Lower leg skin (tissue), 3 donors: ENCODE measurements around the gene FHL2.

Experiments
- POLR2A ChIP-seq, 2 donors: fragments of 450-650 bp; IDR thresholded peaks; one replicate each; pipeline ENCODE4 v1.6.1; 2016 to 2017; ENCODE audit warnings: antibody characterized with exemption in 2 of 2, mild to moderate bottlenecking in 1 of 2, moderate library complexity in 1 of 2
- TF ChIP-seq, protein P1 (sequence below), 3 donors: fragments of 450-650 bp; IDR thresholded peaks; one replicate each; pipeline ENCODE4 v1.5.1; 2016; ENCODE audit warnings: antibody characterized with exemption in 3 of 3, mild to moderate bottlenecking in 3 of 3, moderate library complexity in 2 of 3

DNA sequence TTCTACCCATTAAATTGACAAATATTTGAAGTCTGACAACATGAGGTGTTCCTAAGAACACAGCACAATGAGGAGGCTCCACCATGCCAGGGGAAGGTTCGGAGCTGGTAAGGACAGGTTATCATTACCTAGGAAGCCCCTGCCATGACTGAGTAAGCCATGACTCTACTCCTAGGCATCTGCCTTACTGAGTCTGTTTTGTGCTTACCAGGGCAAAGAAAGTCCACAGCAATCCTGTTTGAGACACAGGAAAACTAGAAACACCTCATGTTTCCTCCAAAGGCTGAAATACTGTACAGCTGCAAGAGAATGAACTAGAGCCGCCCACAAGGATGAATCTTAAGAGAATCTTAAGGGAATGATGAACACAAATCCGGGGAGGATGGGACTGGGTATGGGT is 80.9 kb downstream of the FHL2 start:
- TF ChIP-seq, protein P1, sequence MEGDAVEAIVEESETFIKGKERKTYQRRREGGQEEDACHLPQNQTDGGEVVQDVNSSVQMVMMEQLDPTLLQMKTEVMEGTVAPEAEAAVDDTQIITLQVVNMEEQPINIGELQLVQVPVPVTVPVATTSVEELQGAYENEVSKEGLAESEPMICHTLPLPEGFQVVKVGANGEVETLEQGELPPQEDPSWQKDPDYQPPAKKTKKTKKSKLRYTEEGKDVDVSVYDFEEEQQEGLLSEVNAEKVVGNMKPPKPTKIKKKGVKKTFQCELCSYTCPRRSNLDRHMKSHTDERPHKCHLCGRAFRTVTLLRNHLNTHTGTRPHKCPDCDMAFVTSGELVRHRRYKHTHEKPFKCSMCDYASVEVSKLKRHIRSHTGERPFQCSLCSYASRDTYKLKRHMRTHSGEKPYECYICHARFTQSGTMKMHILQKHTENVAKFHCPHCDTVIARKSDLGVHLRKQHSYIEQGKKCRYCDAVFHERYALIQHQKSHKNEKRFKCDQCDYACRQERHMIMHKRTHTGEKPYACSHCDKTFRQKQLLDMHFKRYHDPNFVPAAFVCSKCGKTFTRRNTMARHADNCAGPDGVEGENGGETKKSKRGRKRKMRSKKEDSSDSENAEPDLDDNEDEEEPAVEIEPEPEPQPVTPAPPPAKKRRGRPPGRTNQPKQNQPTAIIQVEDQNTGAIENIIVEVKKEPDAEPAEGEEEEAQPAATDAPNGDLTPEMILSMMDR (IDR thresholded peaks at IDR 0.05) = no peak
- no peak for TF ChIP-seq POLR2A (IDR thresholded peaks at IDR 0.05)
